K562 (cell line): ENCODE data around the gene ANKRD11. TPM values are rescaled to one million over a fixed set of nuclear protein-coding genes. Genes with fewer than 3 reads are reported as not detected.

Experiments used
- CHCHD3 ChIP-seq: fragments of 250-450 bp; sonication (Bioruptor Pico); IDR thresholded peaks from 2 replicates; pipeline ENCODE4 v2.1.2; 2022; ENCODE audit warnings: mild to moderate bottlenecking
- ETS2 ChIP-seq: IDR thresholded peaks from 2 replicates; pipeline ENCODE4 v1.6.1; 2016; ENCODE audit warnings: borderline replicate concordance, missing genetic modification characterization, mild to moderate bottlenecking, moderate library complexity, missing compliant biosample characterization; ENCODE audit not compliant: poor library complexity, severe bottlenecking
- EWSR1 ChIP-seq: fragments of 450-650 bp; IDR thresholded peaks from 2 replicates; pipeline ENCODE4 v1.6.1; 2018; ENCODE audit warnings: borderline replicate concordance, mild to moderate bottlenecking, low read depth, moderate library complexity; ENCODE audit not compliant: partially characterized antibody
- LCOR ChIP-seq: sonication (generic); formaldehyde crosslinking; IDR thresholded peaks from 2 replicates; pipeline ENCODE4 v1.8.0; 2022; ENCODE audit warnings: mild to moderate bottlenecking, missing genetic modification reagents
- MGA ChIP-seq: fragments of 450-650 bp; IDR thresholded peaks from 2 replicates; pipeline ENCODE4 v1.6.1; 2016; ENCODE audit warnings: mild to moderate bottlenecking, moderate library complexity
- MTF1 ChIP-seq: fragments of 250-450 bp; sonication (Bioruptor Pico); IDR thresholded peaks from 2 replicates; pipeline ENCODE4 v1.9.0; 2021; ENCODE audit warnings: moderate library complexity, mild to moderate bottlenecking, inconsistent platforms, borderline replicate concordance
- MYC ChIP-seq, 2 experiments: fragments of 250-450 bp in 1 of 2; sonication (Bioruptor Pico) in 1 of 2; IDR thresholded peaks; 2 replicates each; pipeline versions ENCODE4 v1.5.1 to v1.6.1; 2012 to 2021; ENCODE audit warnings: low read depth in 2 of 2, borderline replicate concordance in 1 of 2, improper control_type of control experiment in 1 of 2, low read length in 1 of 2, mild to moderate bottlenecking in 1 of 2, moderate library complexity in 1 of 2
- NCOA4 ChIP-seq: fragments of 450-650 bp; IDR thresholded peaks from 2 replicates; pipeline ENCODE4 v1.6.1; 2018; ENCODE audit warnings: mild to moderate bottlenecking; ENCODE audit not compliant: partially characterized antibody
- NFIX ChIP-seq: fragments of 250-450 bp; sonication (Bioruptor Pico); IDR thresholded peaks from 2 replicates; pipeline ENCODE4 v1.4.0; 2020; ENCODE audit warnings: low read depth, mild to moderate bottlenecking, moderate library complexity
- TAL1 ChIP-seq: fragments of 450-650 bp; IDR thresholded peaks from 2 replicates; pipeline ENCODE4 v1.6.1; 2016; ENCODE audit warnings: mild to moderate bottlenecking
- ZNF76 ChIP-seq: fragments of 250-450 bp; sonication (Bioruptor Pico); IDR thresholded peaks from 2 replicates; pipeline ENCODE4 v1.4.0; 2020; ENCODE audit warnings: mild to moderate bottlenecking, moderate library complexity, borderline replicate concordance
- polyA plus RNA-seq, 8 experiments: library from polyadenylated mRNA; depleted of rRNA in 4 of 8; stranded (reverse) in 5 of 8; unstranded in 3 of 8; fragments of >200 nt; fragmentation: Nextera tagmentation in 2 of 8; fragmentation: Illumina TruSeq in 1 of 8; extraction: Ambion mirVana in 2 of 8; extraction: Trizol in 1 of 8; gene quantifications; 2 replicates each; pipeline versions ENCODE4 v1.2.1 to v1.2.3, GENCODE V29; 2011 to 2014; ENCODE audit warnings: inconsistent platforms in 1 of 8, missing spikeins in 1 of 8
- total RNA-seq, 7 experiments: library from RNA; depleted of rRNA in 6 of 7; stranded (reverse); fragments of >200 nt in 6 of 7; fragmentation: Illumina TruSeq in 2 of 7; extraction: Trizol in 2 of 7; gene quantifications; 2 replicates each; pipeline versions ENCODE4 v1.2.1 to v1.2.3, GENCODE V29; 2011 to 2021; ENCODE audit warnings: low replicate concordance in 1 of 7

Gene ANKRD11
- total and polyA plus RNA-seq, 9 of the 15 experiments (the other 6 are each of a cell fraction or from before 2014, with no cell fraction given), result 4.7 to 126 (median 31.7) TPM

- TF ChIP-seq MGA (no peak; the same call in none of the 2 replicates), MYC (IDR thresholded peaks at IDR 0.05; ENCODE audit: low read depth, low read length) (peak; percentile 66; the same call in 1 of the 2 replicates), MYC (CRISPR knock-in tag; IDR thresholded peaks at IDR 0.05; ENCODE audit: borderline replicate concordance, low read depth) (peak; percentile 49; the same call in 1 of the 2 replicates), ZNF76 (CRISPR knock-in tag) (no peak), NFIX (no peak), CHCHD3 (CRISPR knock-in tag) (no peak), EWSR1 (no peak), NCOA4 (no peak), TAL1 (no peak), LCOR (CRISPR knock-in tag) (peak; percentile 7; the same call in 1 of the 2 replicates), MTF1 (CRISPR knock-in tag) (no peak), ETS2 (tag) (no peak)
Measured at GRCh38 chr16:89241187-89242007, 249.0 kb downstream of the ANKRD11 start (continued).
